HG03520 (cell line): ENCODE data around the gene CAPN13.

Source experiments
- ATAC-seq: cut with Tn5 transposase; IDR thresholded peaks from one replicate; pipeline ENCODE4 v1.9.1; 2021; ENCODE audit warnings: mild to moderate bottlenecking, moderate library complexity; ENCODE audit not compliant: unreplicated experiment

The CAPN13 gene

DNA sequence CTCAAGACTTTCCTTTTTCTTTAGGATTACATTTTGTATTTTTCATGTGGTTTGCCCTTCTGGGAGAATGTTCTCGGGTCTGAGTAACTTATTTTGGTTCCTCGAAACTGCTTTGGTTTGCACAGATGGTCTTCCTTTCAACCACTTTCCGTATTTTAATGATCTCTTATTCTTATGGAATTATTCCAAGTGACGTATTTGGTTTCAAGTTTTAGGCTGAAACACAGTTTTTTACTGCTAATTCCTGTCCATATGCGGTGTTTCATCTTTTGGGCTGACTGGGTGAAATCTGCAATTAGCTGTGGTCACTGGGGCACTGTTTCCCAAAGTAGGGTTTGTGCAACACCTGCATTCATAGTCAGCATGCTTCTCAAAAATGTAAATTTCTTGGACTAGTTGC, 122.7 kb downstream of the CAPN13 start:
- ATAC-seq: no peak

DNA sequence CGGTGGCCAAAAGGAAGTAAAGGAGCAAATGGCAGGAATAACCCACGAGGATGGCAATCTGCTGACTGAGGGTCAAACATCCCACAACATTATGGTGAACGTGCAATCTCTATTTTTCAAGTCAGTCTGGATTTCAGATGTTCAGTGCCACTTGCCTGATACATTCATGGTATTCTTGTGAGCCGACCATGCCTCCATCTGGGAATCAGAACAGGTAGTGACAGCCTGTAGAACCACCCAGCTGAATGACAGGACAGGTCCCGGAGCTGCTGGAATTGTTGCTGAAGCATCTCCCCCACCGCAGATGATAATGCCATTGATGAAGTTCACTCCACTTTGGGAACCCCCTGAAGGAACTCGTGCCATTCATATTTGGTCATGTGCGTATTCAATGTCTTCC, 123.2 kb downstream of the CAPN13 start:
- no peak for ATAC-seq

DNA sequence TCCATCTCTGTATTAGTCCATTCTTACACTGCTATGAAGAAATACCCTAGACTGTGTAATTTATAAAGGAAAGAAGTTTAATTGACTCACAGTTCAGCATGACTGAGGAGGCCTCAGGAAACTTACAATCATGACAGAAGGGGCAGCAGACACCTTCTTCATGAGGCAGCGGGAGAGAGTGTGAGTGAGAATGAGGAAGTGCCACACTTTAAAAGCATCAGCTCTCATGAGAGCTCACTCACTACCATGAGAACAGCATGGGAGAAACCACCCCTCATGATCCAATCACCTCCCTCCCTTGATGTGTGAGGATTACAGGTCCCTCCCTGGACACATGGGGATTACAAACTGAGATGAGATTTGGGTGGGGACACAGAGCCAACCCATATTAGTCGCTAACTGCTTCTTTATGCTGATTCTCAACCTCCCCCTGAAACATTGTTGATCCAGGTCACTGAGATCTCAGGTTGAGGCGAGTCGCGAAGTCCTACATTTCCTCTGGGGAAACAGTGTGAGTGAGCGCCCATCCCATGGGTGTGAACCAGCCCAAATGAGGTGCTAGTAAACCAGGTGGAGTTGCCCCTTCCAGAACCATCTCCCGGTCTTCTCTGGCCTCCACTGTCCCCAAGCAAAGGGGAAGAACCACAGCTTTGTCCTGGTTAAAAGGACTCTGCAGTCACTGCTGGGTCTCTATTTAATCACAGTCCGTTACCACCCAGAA, 123.8 kb downstream of the CAPN13 start:
- ATAC-seq: no peak

DNA sequence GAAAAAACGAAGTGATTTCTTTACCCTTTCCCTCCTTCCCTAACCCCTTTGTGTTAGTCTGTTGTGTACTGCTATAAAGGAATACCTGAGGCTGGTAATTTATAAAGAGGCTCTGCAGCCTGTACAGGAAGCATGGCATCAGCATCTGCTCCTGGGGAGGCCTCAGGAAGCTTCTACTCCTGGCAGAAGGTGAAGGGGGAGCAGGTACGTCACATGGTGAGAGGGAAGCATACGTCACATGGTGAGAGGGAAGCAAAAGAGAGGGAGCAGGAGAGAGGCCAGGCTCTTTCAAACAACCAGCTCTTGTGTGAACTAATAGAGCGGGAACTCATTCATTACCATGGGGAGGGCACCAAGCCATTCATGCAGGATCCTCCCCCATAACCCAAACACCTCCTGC, 126.2 kb downstream of the CAPN13 start:
- ATAC-seq: no peak

DNA sequence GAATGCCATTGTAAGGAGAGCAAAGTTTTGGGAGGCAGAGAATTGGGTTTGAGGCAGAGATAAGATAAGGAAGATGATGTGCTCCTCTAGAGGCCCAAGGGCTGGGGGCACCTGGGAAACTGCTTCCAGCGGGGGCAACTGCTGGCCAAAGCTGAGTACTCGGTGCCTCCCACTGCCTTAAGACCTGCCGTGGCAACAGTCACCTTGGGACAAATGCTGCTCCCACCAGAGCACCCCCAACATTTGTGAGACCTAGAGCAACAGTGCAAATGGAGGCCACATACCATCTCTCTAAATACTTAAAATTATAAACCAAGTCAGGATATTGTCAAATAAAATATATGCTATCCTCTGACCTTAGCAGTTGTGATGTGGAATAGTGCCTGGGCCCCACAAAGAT, 127.1 kb downstream of the CAPN13 start:
- ATAC-seq: no peak

DNA sequence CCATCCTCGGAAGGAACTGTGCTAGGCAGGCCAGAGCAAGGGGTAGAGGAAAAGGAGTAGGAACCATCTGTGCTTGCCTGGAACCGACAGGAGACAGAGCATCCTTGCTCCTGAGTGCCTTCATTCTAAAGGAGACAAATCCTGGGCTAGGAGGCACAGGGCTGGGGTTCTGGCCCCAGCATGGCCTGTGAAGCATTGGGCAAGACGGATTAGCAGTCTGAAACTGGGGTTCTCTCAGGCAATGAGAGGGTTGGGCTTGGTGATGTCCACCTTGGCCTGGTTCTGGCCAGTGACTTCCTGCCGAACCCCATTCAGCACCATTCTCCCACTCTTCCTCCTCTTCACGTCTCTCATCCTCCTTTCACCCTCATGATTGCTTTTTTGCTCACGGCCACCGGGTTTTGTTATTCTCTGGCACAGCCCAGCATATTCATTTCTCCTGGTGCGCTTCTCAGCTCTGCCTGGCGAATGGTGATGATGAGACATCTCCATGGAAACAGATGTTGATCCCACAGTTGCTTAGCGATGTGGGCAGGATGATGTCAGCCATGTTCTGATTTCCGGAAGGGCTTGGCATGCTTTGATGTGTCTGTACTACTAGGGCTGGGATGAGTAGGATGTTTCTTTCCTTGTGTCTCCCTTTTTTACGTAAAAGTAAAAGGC, 127.7 kb downstream of the CAPN13 start:
- no peak for ATAC-seq

DNA sequence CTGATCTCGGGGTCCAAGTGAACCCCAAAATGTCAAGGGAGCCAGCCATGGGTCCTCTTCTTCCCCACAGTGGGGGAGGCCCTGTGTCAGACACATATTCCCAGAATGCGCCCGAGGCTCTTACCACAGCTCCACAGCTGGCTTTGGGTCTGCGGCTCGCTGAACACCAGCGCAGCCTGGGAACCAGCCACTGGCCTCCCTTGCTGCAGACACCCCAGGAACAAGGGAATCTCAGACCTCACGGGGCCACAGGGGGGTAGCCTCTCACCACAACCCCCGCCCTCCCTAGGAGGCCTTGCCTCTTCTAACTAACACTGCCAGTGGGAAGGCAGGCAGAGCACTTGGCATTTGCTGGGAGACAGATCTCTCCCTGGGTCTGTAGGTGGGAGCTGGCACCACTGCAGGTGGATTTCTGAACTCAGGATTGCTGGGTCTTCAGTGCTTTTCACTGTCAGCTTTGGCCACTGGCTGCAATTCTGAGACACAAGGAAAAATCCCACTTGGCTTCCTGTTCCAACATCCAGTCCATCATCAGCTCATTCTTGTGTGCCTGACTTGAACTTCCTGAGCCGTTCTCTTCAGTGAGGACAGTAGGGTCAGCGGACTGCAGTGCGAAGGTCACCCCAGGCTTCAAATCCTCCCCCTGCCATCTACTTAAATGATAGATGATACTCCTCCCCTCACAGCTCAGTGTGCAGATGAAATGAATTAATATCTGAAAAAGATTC, 128.7 kb downstream of the CAPN13 start:
- no peak for ATAC-seq

DNA sequence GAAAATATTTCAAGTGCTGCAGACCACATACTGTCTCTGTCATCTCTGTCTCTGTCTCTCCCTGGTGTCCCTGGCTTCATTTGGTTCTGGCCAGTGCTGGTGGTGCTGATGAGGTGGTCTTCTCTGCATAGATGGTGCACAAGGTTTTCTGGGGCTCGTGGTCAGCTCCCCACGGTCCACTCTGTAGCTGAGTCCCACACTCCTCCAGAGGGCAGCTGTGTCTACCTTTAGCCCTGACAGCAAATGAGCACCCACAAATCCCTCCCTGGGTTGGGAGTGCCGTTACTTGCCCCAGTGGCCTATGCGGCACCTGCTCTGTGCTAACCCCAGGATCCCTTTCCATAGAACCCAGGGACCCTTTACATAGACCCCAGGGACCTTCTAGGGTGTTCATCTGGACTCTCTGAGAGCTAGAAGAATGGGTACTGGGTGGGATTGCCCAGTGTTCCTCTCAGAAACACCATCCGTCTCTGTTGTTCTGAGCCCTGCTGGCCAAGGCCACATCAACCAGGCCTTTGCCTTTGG, 129.3 kb downstream of the CAPN13 start:
- ATAC-seq: no peak

DNA sequence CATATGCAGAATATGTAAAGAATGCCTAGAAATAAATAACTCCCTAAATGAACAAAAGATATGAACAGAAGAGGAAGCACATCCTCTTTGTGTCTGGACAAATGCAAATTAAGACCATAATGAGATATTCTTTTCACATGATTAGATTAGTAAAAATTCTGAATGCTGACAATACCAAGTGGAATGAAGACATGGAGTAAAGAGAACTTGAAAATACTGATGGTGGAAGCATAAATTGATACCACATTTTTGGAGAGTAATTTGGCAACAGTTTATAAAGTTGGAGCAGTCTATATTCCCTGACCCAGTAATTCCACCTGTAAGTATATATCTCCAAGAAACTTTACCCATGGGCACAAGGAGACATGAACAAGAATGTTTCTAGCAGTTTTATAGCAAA, 130.0 kb downstream of the CAPN13 start:
- no peak for ATAC-seq

DNA sequence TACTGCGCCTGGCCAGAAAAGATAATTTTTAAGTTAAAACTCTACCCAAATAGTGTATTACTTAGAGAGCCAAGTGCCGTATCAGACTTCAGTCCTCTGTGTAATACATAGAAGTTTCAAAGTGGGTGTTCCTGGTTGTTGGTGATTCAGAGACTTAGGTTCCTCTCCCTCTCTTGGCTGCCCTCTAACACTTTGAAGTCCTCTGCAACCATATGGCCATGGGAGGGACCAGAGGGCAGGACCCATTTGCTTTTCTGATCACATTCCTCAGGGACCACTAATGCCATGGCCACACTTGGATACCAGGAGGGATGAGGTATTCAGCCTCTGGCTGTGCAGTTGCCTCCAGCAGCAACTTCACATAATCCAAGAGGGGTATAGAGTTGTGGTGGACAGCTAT, 131.5 kb downstream of the CAPN13 start:
- ATAC-seq: no peak

DNA sequence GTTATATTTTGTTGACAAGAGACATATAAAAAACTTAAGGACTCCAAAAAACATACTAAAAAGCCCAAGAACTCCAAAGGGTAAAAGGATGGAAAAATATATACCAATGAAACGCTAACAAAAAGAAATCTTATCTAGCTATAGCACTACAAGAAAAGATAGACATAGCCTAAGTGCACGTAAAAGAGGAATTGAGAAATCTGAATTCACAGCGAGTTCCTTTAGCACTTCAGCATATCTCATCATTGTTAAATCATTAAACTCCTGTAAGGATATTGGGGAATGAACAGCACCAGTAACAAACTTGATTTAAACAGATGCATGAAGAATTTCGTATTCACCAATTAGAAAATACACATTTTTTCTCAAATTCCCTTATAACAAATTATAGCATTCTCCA, 134.1 kb downstream of the CAPN13 start:
- ATAC-seq: no peak
